Activated CD4-positive, CD25-positive, alpha-beta regulatory T cell treated with anti-CD3 and anti-CD28 coated beads, Interleukin-2, amount 50 U/mL, for 16 hours (primary cell): ENCODE data around the gene PRDM1.

Experiments
- DNase-seq: peaks from one replicate; pipeline ENCODE4 v3.0.0-alpha.2; 2020; ENCODE audit warnings: low read depth, low spot score

The PRDM1 gene

GRCh38 chr6:106070636-106071035 lies 15.5 kb upstream of the PRDM1 start:
- DNase-seq, result no peak

GRCh38 chr6:106072501-106073090 lies 13.5 kb upstream of the PRDM1 start:
- DNase-seq, result no peak

- no peak for DNase-seq
Observed at GRCh38 chr6:106074146-106074545, 12.0 kb upstream of the PRDM1 start.

GRCh38 chr6:106076139-106076538 lies 10.0 kb upstream of the PRDM1 start:
- DNase-seq, result no peak

GRCh38 chr6:106077170-106077569 lies 9.0 kb upstream of the PRDM1 start:
- DNase-seq, result no peak

GRCh38 chr6:106077881-106078280 lies 8.3 kb upstream of the PRDM1 start:
- DNase-seq, result no peak

GRCh38 chr6:106079961-106080762 lies 6.0 kb upstream of the PRDM1 start:
- DNase-seq, result no peak

- DNase-seq, result no peak
Observed at GRCh38 chr6:106080763-106081095, 5.4 kb upstream of the PRDM1 start.

GRCh38 chr6:106081715-106082114 lies 4.4 kb upstream of the PRDM1 start:
- no peak for DNase-seq

- DNase-seq, result no peak
Observed at GRCh38 chr6:106082735-106083398, 3.3 kb upstream of the PRDM1 start.

GRCh38 chr6:106083618-106084017 lies 2.5 kb upstream of the PRDM1 start:
- no peak for DNase-seq

- DNase-seq, result no peak
Observed at GRCh38 chr6:106084106-106084988, 1.8 kb upstream of the PRDM1 start.

GRCh38 chr6:106084989-106085691 lies 996 bp upstream of the PRDM1 start:
- DNase-seq, result no peak

GRCh38 chr6:106085692-106085983 lies 498 bp upstream of the PRDM1 start:
- no peak for DNase-seq

- no peak for DNase-seq
Observed at GRCh38 chr6:106086814-106087175, 659 bp downstream of the PRDM1 start.

- DNase-seq, result no peak
Observed at GRCh38 chr6:106087548-106088325, 1.6 kb downstream of the PRDM1 start.

GRCh38 chr6:106090001-106090400 lies 3.9 kb downstream of the PRDM1 start:
- no peak for DNase-seq

- DNase-seq, result no peak
Observed at GRCh38 chr6:106092279-106092678, 6.1 kb downstream of the PRDM1 start.

- no peak for DNase-seq
Observed at GRCh38 chr6:106094261-106094963, 8.3 kb downstream of the PRDM1 start.

GRCh38 chr6:106094964-106095335 lies 8.8 kb downstream of the PRDM1 start:
- DNase-seq, result no peak
